ENCODE data around the gene C1QA. TPM values are rescaled to one million over a fixed set of nuclear protein-coding genes. Genes with fewer than 3 reads are reported as not detected.

C1QA gene
- total RNA-seq, 1 experiment from 2014 or later, result not detected

DNA sequence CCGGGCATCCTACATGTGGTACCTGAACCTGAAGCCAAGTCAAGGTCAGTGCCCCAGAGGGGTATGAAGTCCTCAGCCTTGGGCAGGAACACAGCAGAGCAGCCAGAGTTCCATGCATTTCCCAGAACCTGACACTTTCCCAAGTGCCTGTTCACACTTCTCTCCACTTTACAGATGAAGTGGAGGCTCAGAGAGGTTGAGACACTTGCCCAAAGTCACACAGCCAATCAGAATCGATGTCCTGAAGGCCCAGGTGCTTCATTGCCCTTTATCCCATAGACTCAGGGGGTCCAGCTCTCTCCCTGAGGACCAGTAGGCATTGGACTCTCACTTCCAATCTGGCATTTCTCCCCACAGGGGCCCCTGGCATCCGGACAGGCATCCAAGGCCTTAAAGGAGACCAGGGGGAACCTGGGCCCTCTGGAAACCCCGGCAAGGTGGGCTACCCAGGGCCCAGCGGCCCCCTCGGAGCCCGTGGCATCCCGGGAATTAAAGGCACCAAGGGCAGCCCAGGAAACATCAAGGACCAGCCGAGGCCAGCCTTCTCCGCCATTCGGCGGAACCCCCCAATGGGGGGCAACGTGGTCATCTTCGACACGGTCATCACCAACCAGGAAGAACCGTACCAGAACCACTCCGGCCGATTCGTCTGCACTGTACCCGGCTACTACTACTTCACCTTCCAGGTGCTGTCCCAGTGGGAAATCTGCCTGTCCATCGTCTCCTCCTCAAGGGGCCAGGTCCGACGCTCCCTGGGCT is 2.2 kb downstream of the C1QA start:
- CTCF ChIA-PET, result no interaction called here
- Histone ChIP-seq H3K27me3 (replicated peaks; ENCODE audit: insufficient read depth, low read depth, low read length, poor library complexity) (peaks cover 31% of the 10 kb centered on the region), H3K4me3 (ENCODE audit: low read depth, low read length, poor library complexity, severe bottlenecking) (no peak overlapping the region), H3K4me1 (ENCODE audit: insufficient read depth, low read length, poor library complexity, severe bottlenecking) (no peaks in the 10 kb centered on the region), H3K9me3 (ENCODE audit: low read depth, low read length, poor library complexity, severe bottlenecking) (no peaks in the 10 kb centered on the region), H3K36me3 (ENCODE audit: insufficient read depth, low read length, poor library complexity, severe bottlenecking) (no peaks in the 10 kb centered on the region), H3K27ac (ENCODE audit: low read depth, low read length, poor library complexity, severe bottlenecking) (no peak overlapping the region)
- BruUV-seq (replicated peaks), result no TSS peak
- POLR2A ChIA-PET (ENCODE audit: low non-redundant PET), result no interaction called here
- no peak for DNase-seq (ENCODE audit: low spot score)
- intact Hi-C loops (cut with micrococcal nuclease; ENCODE audit: unreplicated experiment), result no loop called here
- no peak for TF ChIP-seq EZH2 (IDR thresholded peaks at IDR 0.05; ENCODE audit: borderline replicate concordance, low read depth, low read length, poor library complexity, severe bottlenecking)
- TF ChIP-seq, protein P1, sequence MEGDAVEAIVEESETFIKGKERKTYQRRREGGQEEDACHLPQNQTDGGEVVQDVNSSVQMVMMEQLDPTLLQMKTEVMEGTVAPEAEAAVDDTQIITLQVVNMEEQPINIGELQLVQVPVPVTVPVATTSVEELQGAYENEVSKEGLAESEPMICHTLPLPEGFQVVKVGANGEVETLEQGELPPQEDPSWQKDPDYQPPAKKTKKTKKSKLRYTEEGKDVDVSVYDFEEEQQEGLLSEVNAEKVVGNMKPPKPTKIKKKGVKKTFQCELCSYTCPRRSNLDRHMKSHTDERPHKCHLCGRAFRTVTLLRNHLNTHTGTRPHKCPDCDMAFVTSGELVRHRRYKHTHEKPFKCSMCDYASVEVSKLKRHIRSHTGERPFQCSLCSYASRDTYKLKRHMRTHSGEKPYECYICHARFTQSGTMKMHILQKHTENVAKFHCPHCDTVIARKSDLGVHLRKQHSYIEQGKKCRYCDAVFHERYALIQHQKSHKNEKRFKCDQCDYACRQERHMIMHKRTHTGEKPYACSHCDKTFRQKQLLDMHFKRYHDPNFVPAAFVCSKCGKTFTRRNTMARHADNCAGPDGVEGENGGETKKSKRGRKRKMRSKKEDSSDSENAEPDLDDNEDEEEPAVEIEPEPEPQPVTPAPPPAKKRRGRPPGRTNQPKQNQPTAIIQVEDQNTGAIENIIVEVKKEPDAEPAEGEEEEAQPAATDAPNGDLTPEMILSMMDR (conservative IDR thresholded peaks at IDR 0.05; ENCODE audit: low read depth, low read length), result no peak

DNA sequence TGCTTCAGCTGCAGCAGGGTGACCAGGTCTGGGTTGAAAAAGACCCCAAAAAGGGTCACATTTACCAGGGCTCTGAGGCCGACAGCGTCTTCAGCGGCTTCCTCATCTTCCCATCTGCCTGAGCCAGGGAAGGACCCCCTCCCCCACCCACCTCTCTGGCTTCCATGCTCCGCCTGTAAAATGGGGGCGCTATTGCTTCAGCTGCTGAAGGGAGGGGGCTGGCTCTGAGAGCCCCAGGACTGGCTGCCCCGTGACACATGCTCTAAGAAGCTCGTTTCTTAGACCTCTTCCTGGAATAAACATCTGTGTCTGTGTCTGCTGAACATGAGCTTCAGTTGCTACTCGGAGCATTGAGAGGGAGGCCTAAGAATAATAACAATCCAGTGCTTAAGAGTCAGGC is 2.9 kb downstream of the C1QA start:
- POLR2A ChIA-PET (ENCODE audit: low non-redundant PET), result no interaction called here

DNA sequence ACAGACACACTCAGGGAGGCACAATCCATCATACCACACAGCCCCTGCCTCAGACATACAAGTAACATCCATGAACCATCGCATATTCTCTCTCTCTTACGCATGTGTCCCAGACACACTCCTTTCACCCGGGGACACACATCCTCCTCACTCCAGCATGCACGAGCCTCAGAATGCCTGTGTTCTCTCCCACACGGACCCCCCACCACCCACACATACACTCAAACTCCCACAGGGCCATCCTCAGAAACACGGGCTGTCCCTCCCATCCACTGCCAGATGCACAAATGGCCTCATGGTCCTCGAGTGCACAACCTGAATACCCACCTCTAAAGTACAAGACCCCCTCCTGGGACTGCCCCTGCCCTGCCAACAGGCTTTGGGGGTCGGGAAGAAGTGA is 4.8 kb downstream of the C1QA start:
- Histone ChIP-seq H3K36me3 (ENCODE audit: insufficient read depth, low read length, poor library complexity, severe bottlenecking) (no peaks in the 10 kb centered on the region), H3K9me3 (ENCODE audit: low read depth, low read length, poor library complexity, severe bottlenecking) (no peaks in the 10 kb centered on the region), H3K4me1 (ENCODE audit: insufficient read depth, low read length, poor library complexity, severe bottlenecking) (no peaks in the 10 kb centered on the region), H3K4me3 (ENCODE audit: low read depth, low read length, poor library complexity, severe bottlenecking) (no peak overlapping the region), H3K27me3 (replicated peaks; ENCODE audit: insufficient read depth, low read depth, low read length, poor library complexity) (peaks cover 6% of the 10 kb centered on the region), H3K27ac (ENCODE audit: low read depth, low read length, poor library complexity, severe bottlenecking) (no peak overlapping the region)
- intact Hi-C loops (cut with micrococcal nuclease; ENCODE audit: unreplicated experiment), result loop anchor here (10.0 kb wide), 1 partner anchor 526 kb away; no protein-coding TSS in a partner anchor
- no peak for DNase-seq (ENCODE audit: low spot score)
- CTCF ChIA-PET, result interaction anchor here (0.5 to 1.8 kb wide), 2 partner anchors 8 to 220 kb away, joined by 10 to 11 read pairs; no protein-coding TSS in a partner anchor
- TF ChIP-seq, protein P1 (conservative IDR thresholded peaks at IDR 0.05; ENCODE audit: low read depth, low read length), result no peak
- TF ChIP-seq EZH2 (IDR thresholded peaks at IDR 0.05; ENCODE audit: borderline replicate concordance, low read depth, low read length, poor library complexity, severe bottlenecking), result no peak
- no TSS peak for BruUV-seq (replicated peaks)
- POLR2A ChIA-PET (ENCODE audit: low non-redundant PET), result no interaction called here

More for the DNA sequence above, 2.9 kb downstream of the C1QA start:
- H3K27me3 ChIP-seq (replicated peaks; ENCODE audit: insufficient read depth, low read depth, low read length, poor library complexity), result peaks cover 25% of the 10 kb centered on the region
- H3K4me3 ChIP-seq (ENCODE audit: low read depth, low read length, poor library complexity, severe bottlenecking), result no peak overlapping the region
- CTCF ChIA-PET, result interaction anchor here (0.6 kb wide), 1 partner anchor 691 kb away, joined by 3 read pairs; no protein-coding TSS in a partner anchor
- peak; percentile 35 for DNase-seq (ENCODE audit: low spot score)
- TF ChIP-seq, protein P1 (conservative IDR thresholded peaks at IDR 0.05; ENCODE audit: low read depth, low read length), result 0 out of 2 replicates have a peak, but pooled peaks have one; percentile 21
- no peak for TF ChIP-seq EZH2 (IDR thresholded peaks at IDR 0.05; ENCODE audit: borderline replicate concordance, low read depth, low read length, poor library complexity, severe bottlenecking)
- H3K4me1 ChIP-seq (ENCODE audit: insufficient read depth, low read length, poor library complexity, severe bottlenecking), result no peaks in the 10 kb centered on the region
- H3K27ac ChIP-seq (ENCODE audit: low read depth, low read length, poor library complexity, severe bottlenecking), result no peak overlapping the region
- intact Hi-C loops (cut with micrococcal nuclease; ENCODE audit: unreplicated experiment), result no loop called here
- no peaks in the 10 kb centered on the region for H3K36me3 ChIP-seq (ENCODE audit: insufficient read depth, low read length, poor library complexity, severe bottlenecking)
- no peaks in the 10 kb centered on the region for H3K9me3 ChIP-seq (ENCODE audit: low read depth, low read length, poor library complexity, severe bottlenecking)
- no TSS peak for BruUV-seq (replicated peaks)

Data from A673 (cell line).